ENCODE results near the gene CCNY.

CCNY gene

GRCh38 chr10:35569836-35570235 is 233.5 kb downstream of the CCNY start:
- Histone ChIP-seq H3K36me3 (ENCODE audit: insufficient read depth) (no peaks in the 10 kb centered on the region), H3K4me3 (IDR thresholded peaks at IDR 0.05; ENCODE audit: insufficient read depth, low read depth, low read length) (no peak overlapping the region), H4K20me1 (ENCODE audit: insufficient read depth) (no peaks in the 10 kb centered on the region), H3K9ac (no peak overlapping the region), H3K4me2 (no peak overlapping the region), H3K79me2 (ENCODE audit: insufficient read depth, low read depth) (no peaks in the 10 kb centered on the region), H3K27ac (no peak overlapping the region), H2AFZ (ENCODE audit: low read depth) (no peak overlapping the region), H3K4me1 (ENCODE audit: low read depth, poor library complexity, severe bottlenecking) (no peaks in the 10 kb centered on the region), H3K27me3 (ENCODE audit: insufficient read depth, low read depth) (no peaks in the 10 kb centered on the region)
- no peak for TF ChIP-seq CTCF (conservative IDR thresholded peaks at IDR 0.05; ENCODE audit: low read depth, low read length)

- Histone ChIP-seq H2AFZ (ENCODE audit: low read depth) (no peak overlapping the region), H3K4me2 (no peak overlapping the region), H3K36me3 (ENCODE audit: insufficient read depth) (no peaks in the 10 kb centered on the region), H3K27ac (no peak overlapping the region), H4K20me1 (ENCODE audit: insufficient read depth) (no peaks in the 10 kb centered on the region), H3K79me2 (ENCODE audit: insufficient read depth, low read depth) (no peaks in the 10 kb centered on the region), H3K27me3 (ENCODE audit: insufficient read depth, low read depth) (no peaks in the 10 kb centered on the region), H3K4me1 (ENCODE audit: low read depth, poor library complexity, severe bottlenecking) (no peaks in the 10 kb centered on the region), H3K9ac (no peak overlapping the region), H3K4me3 (IDR thresholded peaks at IDR 0.05; ENCODE audit: insufficient read depth, low read depth, low read length) (no peak overlapping the region)
- no peak for TF ChIP-seq CTCF (conservative IDR thresholded peaks at IDR 0.05; ENCODE audit: low read depth, low read length)
These were observed 234.1 kb downstream of the CCNY start for GRCh38 chr10:35570397-35570796.

GRCh38 chr10:35572583-35572982 is 236.3 kb downstream of the CCNY start:
- H3K79me2 ChIP-seq (ENCODE audit: insufficient read depth, low read depth): no peaks in the 10 kb centered on the region
- H4K20me1 ChIP-seq (ENCODE audit: insufficient read depth): no peaks in the 10 kb centered on the region
- no peak overlapping the region for H3K27ac ChIP-seq
- no peak overlapping the region for H2AFZ ChIP-seq (ENCODE audit: low read depth)
- no peak overlapping the region for H3K4me3 ChIP-seq (IDR thresholded peaks at IDR 0.05; ENCODE audit: insufficient read depth, low read depth, low read length)
- no peaks in the 10 kb centered on the region for H3K27me3 ChIP-seq (ENCODE audit: insufficient read depth, low read depth)
- TF ChIP-seq CTCF (conservative IDR thresholded peaks at IDR 0.05; ENCODE audit: low read depth, low read length): no peak
- no peak overlapping the region for H3K9ac ChIP-seq
- H3K4me1 ChIP-seq (ENCODE audit: low read depth, poor library complexity, severe bottlenecking): no peaks in the 10 kb centered on the region
- no peaks in the 10 kb centered on the region for H3K36me3 ChIP-seq (ENCODE audit: insufficient read depth)
- no peak overlapping the region for H3K4me2 ChIP-seq

GRCh38 chr10:35573796-35574195 is 237.5 kb downstream of the CCNY start:
- no peak overlapping the region for H3K4me2 ChIP-seq
- no peaks in the 10 kb centered on the region for H4K20me1 ChIP-seq (ENCODE audit: insufficient read depth)
- no peak for TF ChIP-seq CTCF (conservative IDR thresholded peaks at IDR 0.05; ENCODE audit: low read depth, low read length)
- no peaks in the 10 kb centered on the region for H3K27me3 ChIP-seq (ENCODE audit: insufficient read depth, low read depth)
- no peaks in the 10 kb centered on the region for H3K4me1 ChIP-seq (ENCODE audit: low read depth, poor library complexity, severe bottlenecking)
- H3K9ac ChIP-seq: no peak overlapping the region
- no peak overlapping the region for H3K4me3 ChIP-seq (IDR thresholded peaks at IDR 0.05; ENCODE audit: insufficient read depth, low read depth, low read length)
- H3K79me2 ChIP-seq (ENCODE audit: insufficient read depth, low read depth): no peaks in the 10 kb centered on the region
- no peak overlapping the region for H2AFZ ChIP-seq (ENCODE audit: low read depth)
- no peaks in the 10 kb centered on the region for H3K36me3 ChIP-seq (ENCODE audit: insufficient read depth)
- no peak overlapping the region for H3K27ac ChIP-seq

Measured in KMS-11 (cell line).